HFF-Myc (cell line): ENCODE results near the gene TXNDC17.

Source experiments
- DNase-seq: peaks from one replicate; pipeline ENCODE4 v3.0.0-alpha.2; 2011; ENCODE audit warnings: low read depth; ENCODE audit errors: extremely low read depth
- H3K4me3 ChIP-seq: replicated peaks from 2 replicates; pipeline ENCODE4 v1.5.1; 2011; ENCODE audit warnings: low read depth, mild to moderate bottlenecking, control low read depth, low read length
- CTCF ChIP-seq: IDR thresholded peaks from 2 replicates; pipeline ENCODE4 v1.5.1; 2012; ENCODE audit warnings: mild to moderate bottlenecking, low read depth, low read length, control low read depth; ENCODE audit errors: missing control alignments

The TXNDC17 gene

GRCh38 chr17:6611231-6611630 lies 29.6 kb upstream of the TXNDC17 start:
- TF ChIP-seq CTCF: no peak
- H3K4me3 ChIP-seq: no peak overlapping the region
- no peak for DNase-seq

- no peak for DNase-seq
Observed at GRCh38 chr17:6623941-6624340, 16.9 kb upstream of the TXNDC17 start.

GRCh38 chr17:6626616-6627015 lies 14.2 kb upstream of the TXNDC17 start:
- no peak overlapping the region for H3K4me3 ChIP-seq
- DNase-seq: no peak
- no peak for TF ChIP-seq CTCF

More at GRCh38 chr17:6623941-6624340, 16.9 kb upstream of the TXNDC17 start:
- H3K4me3 ChIP-seq: no peak overlapping the region
- TF ChIP-seq CTCF: no peak

GRCh38 chr17:6627019-6627418 lies 13.8 kb upstream of the TXNDC17 start:
- no peak for DNase-seq
- H3K4me3 ChIP-seq: no peak overlapping the region
- TF ChIP-seq CTCF: no peak

DNA sequence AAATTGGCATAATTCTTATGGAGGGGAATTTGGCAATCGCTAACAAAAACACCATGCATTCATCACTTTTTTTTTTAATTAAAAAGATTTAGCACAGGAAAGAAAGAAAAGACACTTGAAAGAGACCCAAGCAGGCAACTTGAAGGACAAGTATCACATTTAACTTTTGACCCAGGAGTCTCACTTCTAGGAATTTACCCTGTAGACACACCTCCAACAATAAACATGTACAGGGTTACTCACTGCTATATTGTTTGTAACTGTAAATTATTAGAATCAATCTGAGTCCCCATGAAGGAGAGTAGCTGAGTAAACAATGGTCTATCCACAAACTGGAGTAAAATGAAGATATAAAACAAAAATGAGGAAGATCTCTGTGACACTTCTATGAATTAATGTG lies 10.5 kb upstream of the TXNDC17 start:
- no peak overlapping the region for H3K4me3 ChIP-seq
- no peak for DNase-seq
- TF ChIP-seq CTCF: no peak

- DNase-seq: no peak
- no peak overlapping the region for H3K4me3 ChIP-seq
- no peak for TF ChIP-seq CTCF
Observed at GRCh38 chr17:6632530-6632929, 8.3 kb upstream of the TXNDC17 start.

DNA sequence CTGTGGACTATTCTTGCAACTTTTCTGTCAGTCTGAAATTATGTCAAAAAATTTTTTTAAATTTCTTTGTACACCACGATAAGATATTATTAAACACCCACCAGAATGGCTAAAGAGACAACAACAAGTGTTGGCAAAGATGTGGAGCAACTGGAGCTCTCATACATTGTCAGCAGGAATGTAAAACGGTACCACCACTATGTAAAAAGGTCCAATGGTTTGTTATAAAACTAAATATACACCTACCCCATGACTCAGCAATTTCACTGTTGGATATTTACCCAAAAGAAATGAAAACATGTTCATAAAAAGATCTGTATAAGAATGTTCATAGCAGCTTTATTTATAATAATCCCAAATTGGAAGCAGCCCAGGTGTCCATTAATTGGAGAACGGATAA lies 7.6 kb upstream of the TXNDC17 start:
- no peak for DNase-seq
- no peak for TF ChIP-seq CTCF
- no peak overlapping the region for H3K4me3 ChIP-seq
